Measurements from ENCODE around the gene KCNJ18.
"Not testable (repeated sequence)": the region's sequence is repeated elsewhere in the genome, so short reads cannot be mapped to it uniquely, and the experiment has no call there.

DNA sequence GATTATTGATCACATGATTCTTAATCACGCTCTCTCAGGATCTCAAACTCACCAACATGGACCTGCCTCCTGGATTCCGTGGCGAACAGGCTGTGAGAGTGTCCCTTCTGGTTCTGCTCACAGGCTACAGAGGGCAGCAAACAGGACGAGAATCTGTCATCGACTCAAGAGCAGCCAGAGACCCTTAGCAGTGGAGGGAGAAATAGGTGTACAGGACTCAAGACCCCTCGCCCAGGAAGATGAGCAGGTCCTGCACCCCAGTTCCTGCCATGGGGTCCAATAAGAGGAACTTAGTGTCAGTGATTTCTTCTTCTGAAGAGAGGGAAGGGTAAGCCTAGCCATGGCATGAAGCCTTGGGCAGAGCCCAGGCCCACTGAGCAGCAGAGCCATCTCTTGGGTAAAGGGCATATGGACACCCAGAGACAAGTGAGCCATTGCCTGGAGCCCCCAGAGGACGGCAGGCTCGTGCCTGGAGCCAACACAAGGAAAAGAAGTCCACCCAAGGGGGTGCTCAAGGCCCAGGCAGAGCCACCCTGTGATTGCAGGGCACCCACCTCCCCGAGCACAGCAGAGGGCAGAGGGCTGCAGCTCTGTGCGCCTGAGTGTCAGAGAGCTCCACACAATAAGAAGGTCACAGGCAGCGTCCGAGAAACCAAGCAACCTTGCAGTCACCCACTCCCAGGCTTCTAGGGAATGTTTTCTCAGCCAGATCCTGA, 27.3 kb downstream of the KCNJ18 start:
- TF ChIP-seq, protein P1, sequence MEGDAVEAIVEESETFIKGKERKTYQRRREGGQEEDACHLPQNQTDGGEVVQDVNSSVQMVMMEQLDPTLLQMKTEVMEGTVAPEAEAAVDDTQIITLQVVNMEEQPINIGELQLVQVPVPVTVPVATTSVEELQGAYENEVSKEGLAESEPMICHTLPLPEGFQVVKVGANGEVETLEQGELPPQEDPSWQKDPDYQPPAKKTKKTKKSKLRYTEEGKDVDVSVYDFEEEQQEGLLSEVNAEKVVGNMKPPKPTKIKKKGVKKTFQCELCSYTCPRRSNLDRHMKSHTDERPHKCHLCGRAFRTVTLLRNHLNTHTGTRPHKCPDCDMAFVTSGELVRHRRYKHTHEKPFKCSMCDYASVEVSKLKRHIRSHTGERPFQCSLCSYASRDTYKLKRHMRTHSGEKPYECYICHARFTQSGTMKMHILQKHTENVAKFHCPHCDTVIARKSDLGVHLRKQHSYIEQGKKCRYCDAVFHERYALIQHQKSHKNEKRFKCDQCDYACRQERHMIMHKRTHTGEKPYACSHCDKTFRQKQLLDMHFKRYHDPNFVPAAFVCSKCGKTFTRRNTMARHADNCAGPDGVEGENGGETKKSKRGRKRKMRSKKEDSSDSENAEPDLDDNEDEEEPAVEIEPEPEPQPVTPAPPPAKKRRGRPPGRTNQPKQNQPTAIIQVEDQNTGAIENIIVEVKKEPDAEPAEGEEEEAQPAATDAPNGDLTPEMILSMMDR (IDR thresholded peaks at IDR 0.05): not testable (repeated sequence)
- not testable (repeated sequence) for TF ChIP-seq POLR2AphosphoS5, POLR2A, EP300 (IDR thresholded peaks at IDR 0.05)
